LNCaP clone FGC (cell line): ENCODE measurements around the gene HELQ.
"Not testable (repeated sequence)": the region's sequence is repeated elsewhere in the genome, so short reads cannot be mapped to it uniquely, and the experiment has no call there.

Source experiments
- DNase-seq: peaks from one replicate; pipeline ENCODE4 v3.0.0-alpha.2; 2011; ENCODE audit warnings: low read depth
- H3K4me3 ChIP-seq: 2 replicates; pipeline ENCODE4 v1.5.1; 2011; ENCODE audit warnings: mild to moderate bottlenecking, low read depth, low read length, control low read depth
- TF ChIP-seq, protein P1 (sequence below): IDR thresholded peaks from 2 replicates; pipeline ENCODE4 v1.5.1; 2012; ENCODE audit warnings: mild to moderate bottlenecking; ENCODE audit not compliant: control insufficient read depth, insufficient read depth; ENCODE audit errors: extremely low read depth

Gene HELQ

DNA sequence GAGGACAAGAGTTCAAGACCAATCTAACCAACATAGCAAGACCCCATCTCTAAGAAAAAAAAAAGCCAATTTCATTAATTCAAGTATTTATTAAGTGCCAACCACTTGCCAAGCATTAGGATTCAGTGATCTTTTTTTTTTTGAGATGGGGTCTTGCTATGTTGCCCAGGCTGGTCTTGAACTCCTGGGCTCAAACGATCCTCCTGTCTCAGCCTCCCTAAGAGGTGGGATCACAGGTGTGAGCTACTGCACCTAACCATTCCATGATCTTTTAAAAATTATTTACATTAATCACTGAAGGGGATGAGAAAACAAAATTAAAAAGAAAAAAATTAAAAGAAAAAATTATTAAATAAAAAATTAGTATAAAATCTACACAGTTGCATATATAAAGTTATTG, 24.4 kb downstream of the HELQ start:
- TF ChIP-seq, protein P1, sequence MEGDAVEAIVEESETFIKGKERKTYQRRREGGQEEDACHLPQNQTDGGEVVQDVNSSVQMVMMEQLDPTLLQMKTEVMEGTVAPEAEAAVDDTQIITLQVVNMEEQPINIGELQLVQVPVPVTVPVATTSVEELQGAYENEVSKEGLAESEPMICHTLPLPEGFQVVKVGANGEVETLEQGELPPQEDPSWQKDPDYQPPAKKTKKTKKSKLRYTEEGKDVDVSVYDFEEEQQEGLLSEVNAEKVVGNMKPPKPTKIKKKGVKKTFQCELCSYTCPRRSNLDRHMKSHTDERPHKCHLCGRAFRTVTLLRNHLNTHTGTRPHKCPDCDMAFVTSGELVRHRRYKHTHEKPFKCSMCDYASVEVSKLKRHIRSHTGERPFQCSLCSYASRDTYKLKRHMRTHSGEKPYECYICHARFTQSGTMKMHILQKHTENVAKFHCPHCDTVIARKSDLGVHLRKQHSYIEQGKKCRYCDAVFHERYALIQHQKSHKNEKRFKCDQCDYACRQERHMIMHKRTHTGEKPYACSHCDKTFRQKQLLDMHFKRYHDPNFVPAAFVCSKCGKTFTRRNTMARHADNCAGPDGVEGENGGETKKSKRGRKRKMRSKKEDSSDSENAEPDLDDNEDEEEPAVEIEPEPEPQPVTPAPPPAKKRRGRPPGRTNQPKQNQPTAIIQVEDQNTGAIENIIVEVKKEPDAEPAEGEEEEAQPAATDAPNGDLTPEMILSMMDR, result no peak
- H3K4me3 ChIP-seq, result no peak overlapping the region
- no peak for DNase-seq

DNA sequence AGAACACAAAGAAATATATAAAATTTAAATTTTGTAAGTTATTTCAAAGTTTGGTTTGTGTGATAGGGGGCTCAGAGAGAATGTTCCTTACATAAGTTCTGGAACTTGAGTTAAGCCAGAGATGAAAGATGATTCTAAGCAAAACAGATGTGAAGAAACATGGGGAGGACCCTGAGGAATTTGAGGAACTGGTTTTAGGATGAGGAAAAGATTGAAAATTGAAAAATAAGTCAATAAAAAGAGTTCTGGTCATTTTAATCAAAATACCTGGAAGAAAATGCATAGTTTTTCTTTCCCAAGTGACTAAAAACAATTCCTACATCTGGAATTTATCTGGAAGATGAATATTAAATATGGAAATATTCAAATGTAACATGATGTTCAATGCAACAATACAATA, 37.4 kb downstream of the HELQ start:
- no peak overlapping the region for H3K4me3 ChIP-seq
- DNase-seq, result no peak
- TF ChIP-seq, protein P1, result no peak

DNA sequence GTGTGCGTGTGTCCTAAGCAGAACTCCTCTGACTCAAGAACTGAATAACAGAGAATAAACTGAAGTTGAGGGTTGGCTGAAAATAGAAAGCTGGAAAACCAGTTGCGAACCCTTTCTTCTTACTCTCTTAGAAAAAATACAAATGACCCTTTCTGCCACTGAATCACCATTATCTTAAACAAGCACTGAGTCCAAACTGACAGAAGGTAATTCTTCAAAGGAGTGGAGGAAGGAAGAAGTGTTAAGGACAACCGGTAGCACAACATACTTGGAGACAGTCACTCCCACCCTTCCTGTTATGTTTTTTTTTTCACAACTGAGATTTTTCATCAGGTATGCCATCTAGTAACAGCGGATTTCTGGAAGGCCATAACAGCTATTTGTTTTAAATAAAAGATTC, 38.1 kb downstream of the HELQ start:
- no peak overlapping the region for H3K4me3 ChIP-seq
- no peak for DNase-seq
- TF ChIP-seq, protein P1, result no peak

DNA sequence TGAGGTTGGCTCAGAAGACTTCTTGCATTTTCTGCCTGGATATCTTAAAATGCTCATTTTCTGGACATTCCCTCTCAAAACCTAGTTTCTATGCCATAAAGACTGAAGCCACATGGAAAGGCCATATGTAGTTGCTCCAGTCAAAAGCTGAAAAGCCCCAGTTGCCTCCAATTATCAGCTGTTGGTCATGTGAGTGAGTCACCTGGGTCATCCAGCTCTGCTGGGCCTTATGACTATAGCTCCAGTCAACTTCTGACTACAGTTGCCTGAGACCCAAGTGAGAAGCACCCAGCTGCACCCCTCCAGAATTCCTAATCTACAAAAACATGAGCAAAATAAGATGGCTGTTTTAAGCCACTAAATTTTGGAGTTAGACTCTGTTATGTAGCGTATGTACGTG, 41.9 kb downstream of the HELQ start:
- DNase-seq, result no peak

DNA sequence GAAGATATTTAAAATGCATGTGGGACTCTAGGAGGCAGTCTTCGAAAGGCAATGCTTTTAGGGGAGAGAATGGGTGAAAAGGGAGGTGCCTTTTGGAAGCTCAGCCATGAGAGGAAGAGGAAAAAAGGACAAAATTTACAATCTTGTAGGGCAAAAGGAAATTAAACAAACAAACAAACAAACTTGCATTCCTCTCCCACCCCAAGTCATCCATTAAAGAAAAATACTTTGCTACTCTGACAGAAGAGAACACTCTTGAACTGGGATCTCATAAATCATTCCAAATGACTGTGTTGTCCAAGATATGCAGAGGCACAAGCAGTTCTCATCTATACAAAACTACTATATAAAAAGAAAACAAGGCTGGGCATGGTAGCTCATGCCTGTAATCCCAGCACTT, 46.7 kb downstream of the HELQ start:
- H3K4me3 ChIP-seq, result no peak overlapping the region
- DNase-seq, result no peak
- TF ChIP-seq, protein P1, result no peak

More for the DNA sequence above, 41.9 kb downstream of the HELQ start:
- TF ChIP-seq, protein P1, result no peak
- H3K4me3 ChIP-seq, result no peak overlapping the region

DNA sequence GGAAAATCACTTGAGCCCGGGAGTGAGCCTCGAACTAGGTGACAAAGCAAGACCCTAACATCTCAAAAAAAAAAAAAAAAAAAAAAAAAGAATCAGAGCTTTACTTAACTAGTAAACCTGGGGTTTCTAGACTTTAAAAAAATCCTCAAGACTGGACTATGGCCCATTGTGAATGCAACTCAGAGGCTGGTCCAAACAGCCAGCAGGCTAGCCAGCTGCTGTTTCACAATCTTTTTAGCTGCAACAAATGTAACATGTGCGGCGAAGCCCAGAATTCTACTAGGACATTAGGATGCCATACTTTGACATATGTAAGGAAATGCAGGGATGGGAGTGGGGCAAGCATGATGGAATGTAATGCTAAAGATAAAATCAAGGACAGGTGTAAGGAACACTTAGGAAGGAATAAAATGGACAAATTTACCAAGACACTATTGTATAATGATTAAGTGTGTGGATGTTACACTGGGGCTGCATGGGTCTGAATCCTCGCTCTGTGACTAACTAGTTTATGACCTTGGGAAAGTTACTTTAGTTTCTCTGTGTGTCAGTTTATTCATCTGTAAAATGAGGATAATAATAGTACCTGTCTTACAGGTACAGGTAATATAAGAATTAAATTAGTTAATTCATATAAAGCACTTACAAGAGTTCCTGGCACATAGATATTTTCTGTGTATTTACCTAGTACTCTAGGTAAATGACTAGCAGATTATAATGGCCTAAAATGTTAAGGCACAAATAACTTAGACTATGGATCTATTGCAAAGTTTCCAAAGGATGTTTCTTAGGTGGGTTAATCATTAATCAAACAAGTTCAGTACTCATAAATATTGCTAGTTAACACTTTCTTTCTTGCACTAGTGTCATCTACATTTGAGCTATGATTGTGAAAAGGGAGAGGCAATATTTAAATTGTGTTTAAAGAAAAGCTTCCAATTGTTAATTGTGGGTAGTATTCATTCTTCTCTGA, 49.5 kb downstream of the HELQ start:
- H3K4me3 ChIP-seq, result no peak overlapping the region
- TF ChIP-seq, protein P1, result no peak
- DNase-seq, result no peak

DNA sequence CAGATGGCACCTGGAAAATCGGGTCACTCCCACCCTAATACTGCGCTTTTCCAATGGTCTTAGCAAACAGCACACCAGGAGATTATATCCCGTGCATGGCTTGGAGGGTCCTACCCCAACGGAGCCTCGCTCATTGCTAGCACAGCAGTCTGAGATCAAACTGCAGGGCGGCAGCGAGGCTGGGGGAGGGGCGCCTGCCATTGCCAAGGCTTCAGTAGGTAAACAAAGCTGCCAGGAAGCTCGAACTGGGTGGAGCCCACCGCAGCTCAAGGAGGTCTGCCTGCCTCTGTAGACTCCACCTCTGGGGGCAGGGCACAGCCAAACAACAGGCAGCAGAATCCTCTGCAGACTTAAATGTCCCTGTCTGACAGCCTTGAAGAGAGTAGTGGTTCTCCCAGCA, 57.5 kb downstream of the HELQ start:
- H3K4me3 ChIP-seq, DNase-seq: not testable (repeated sequence)
